MCF 10A (cell line): ENCODE measurements around the gene NLRC5. TPM values are rescaled to one million over a fixed set of nuclear protein-coding genes. Genes with fewer than 3 reads are reported as not detected.

Source experiments
- BruUV-seq: library from RNA; stranded (reverse); fragments of 400-500 nt; replicated peaks from 2 replicates; lab custom pipeline; 2021; lab: Mats Ljungman, UMichigan
- CTCF ChIA-PET: fragments of 300-600 bp; sonication (Branson Sonifier 250); formaldehyde crosslinking; extraction: SDS; loops from one replicate; lab custom pipeline; 2021; ENCODE audit warnings: antibody characterized with exemption, inconsistent platforms; lab: Yijun Ruan, JAX
- POLR2A ChIA-PET: fragments of 300-600, 350-650 bp; sonication (Branson Sonifier 250); formaldehyde crosslinking; extraction: SDS; loops from one replicate; lab custom pipeline; 2020; ENCODE audit warnings: antibody characterized with exemption, inconsistent platforms; lab: Yijun Ruan, JAX
- DNase-seq: peaks from one replicate; pipeline ENCODE4 v3.0.0-alpha.2; 2018; ENCODE audit not compliant: unreplicated experiment
- H3K27ac Mint-ChIP-seq: one replicate; pipeline ENCODE4 v1.8.0; 2022; ENCODE audit warnings: mild to moderate bottlenecking, low read depth, mixed read lengths; ENCODE audit not compliant: unreplicated experiment
- H3K27me3 Mint-ChIP-seq: one replicate; pipeline ENCODE4 v1.8.0; 2022; ENCODE audit warnings: mixed read lengths; ENCODE audit not compliant: insufficient read depth, unreplicated experiment
- H3K36me3 Mint-ChIP-seq: one replicate; pipeline ENCODE4 v1.8.0; 2022; ENCODE audit warnings: mild to moderate bottlenecking, moderate library complexity, mixed read lengths; ENCODE audit not compliant: insufficient read depth, unreplicated experiment
- H3K4me1 Mint-ChIP-seq: one replicate; pipeline ENCODE4 v1.8.0; 2022; ENCODE audit warnings: mixed read lengths; ENCODE audit not compliant: insufficient read depth, unreplicated experiment
- H3K4me3 Mint-ChIP-seq: one replicate; pipeline ENCODE4 v1.8.0; 2022; ENCODE audit warnings: mild to moderate bottlenecking, moderate library complexity, mixed read lengths; ENCODE audit not compliant: unreplicated experiment
- H3K9me3 Mint-ChIP-seq: one replicate; pipeline ENCODE4 v1.8.0; 2022; ENCODE audit warnings: mixed read lengths; ENCODE audit not compliant: unreplicated experiment
- intact Hi-C: fragments of 100-400 bp; cut with micrococcal nuclease; formaldehyde crosslinking; loops from 2 replicates; pipeline ENCODE4 v1.14.1; 2022
- total RNA-seq: library from RNA; stranded (reverse); gene quantifications from 2 replicates; pipeline ENCODE4 v1.2.3, GENCODE V29; 2022
- TF ChIP-seq, protein P1 (sequence below): fragments of 200-600 bp; IDR thresholded peaks from one replicate; pipeline ENCODE4 v1.8.0; 2022; ENCODE audit warnings: antibody characterized with exemption, mild to moderate bottlenecking; ENCODE audit not compliant: unreplicated experiment

NLRC5 gene
- total RNA-seq, 1 experiment from 2014 or later: 8.0 TPM

- TF ChIP-seq, protein P1, sequence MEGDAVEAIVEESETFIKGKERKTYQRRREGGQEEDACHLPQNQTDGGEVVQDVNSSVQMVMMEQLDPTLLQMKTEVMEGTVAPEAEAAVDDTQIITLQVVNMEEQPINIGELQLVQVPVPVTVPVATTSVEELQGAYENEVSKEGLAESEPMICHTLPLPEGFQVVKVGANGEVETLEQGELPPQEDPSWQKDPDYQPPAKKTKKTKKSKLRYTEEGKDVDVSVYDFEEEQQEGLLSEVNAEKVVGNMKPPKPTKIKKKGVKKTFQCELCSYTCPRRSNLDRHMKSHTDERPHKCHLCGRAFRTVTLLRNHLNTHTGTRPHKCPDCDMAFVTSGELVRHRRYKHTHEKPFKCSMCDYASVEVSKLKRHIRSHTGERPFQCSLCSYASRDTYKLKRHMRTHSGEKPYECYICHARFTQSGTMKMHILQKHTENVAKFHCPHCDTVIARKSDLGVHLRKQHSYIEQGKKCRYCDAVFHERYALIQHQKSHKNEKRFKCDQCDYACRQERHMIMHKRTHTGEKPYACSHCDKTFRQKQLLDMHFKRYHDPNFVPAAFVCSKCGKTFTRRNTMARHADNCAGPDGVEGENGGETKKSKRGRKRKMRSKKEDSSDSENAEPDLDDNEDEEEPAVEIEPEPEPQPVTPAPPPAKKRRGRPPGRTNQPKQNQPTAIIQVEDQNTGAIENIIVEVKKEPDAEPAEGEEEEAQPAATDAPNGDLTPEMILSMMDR: no peak
- BruUV-seq: no TSS peak
- intact Hi-C loops: no loop called here
- peaks cover 4% of the 10 kb centered on the region for H3K4me1 Mint-ChIP-seq
- H3K27me3 Mint-ChIP-seq: peaks cover 22% of the 10 kb centered on the region
- DNase-seq: no peak
- ChIA-PET CTCF (interaction anchor here (0.6 kb wide), 1 partner anchor 518 kb away, joined by 3 read pairs; no protein-coding TSS in a partner anchor), POLR2A (interaction anchor here (1.3 kb wide), 1 partner anchor 41 kb away, joined by 3 read pairs; no protein-coding TSS in a partner anchor)
- H3K27ac Mint-ChIP-seq: no peak overlapping the region
- H3K9me3 Mint-ChIP-seq: no peaks in the 10 kb centered on the region
- H3K4me3 Mint-ChIP-seq: no peak overlapping the region
- no peaks in the 10 kb centered on the region for H3K36me3 Mint-ChIP-seq
Observed at GRCh38 chr16:56974549-56975300, 14.6 kb upstream of the NLRC5 start.

GRCh38 chr16:56975714-56976113 is 13.6 kb upstream of the NLRC5 start:
- Mint-ChIP-seq H3K36me3 (no peaks in the 10 kb centered on the region), H3K4me3 (no peak overlapping the region), H3K27ac (no peak overlapping the region), H3K4me1 (peaks cover 4% of the 10 kb centered on the region), H3K27me3 (peaks cover 22% of the 10 kb centered on the region), H3K9me3 (no peaks in the 10 kb centered on the region)
- ChIA-PET CTCF (interaction anchor here (0.6 to 0.9 kb wide), 2 partner anchors 108 to 517 kb away, joined by 3 to 4 read pairs; no protein-coding TSS in a partner anchor), POLR2A (interaction anchor here (1.3 kb wide), 1 partner anchor 42 kb away, joined by 3 read pairs; no protein-coding TSS in a partner anchor)
- no TSS peak for BruUV-seq
- intact Hi-C loops: no loop called here
- DNase-seq: no peak
- TF ChIP-seq, protein P1: no peak

- Mint-ChIP-seq H3K9me3 (no peaks in the 10 kb centered on the region), H3K36me3 (no peaks in the 10 kb centered on the region), H3K4me3 (no peak overlapping the region), H3K4me1 (no peaks in the 10 kb centered on the region), H3K27me3 (peaks cover 13% of the 10 kb centered on the region), H3K27ac (no peak overlapping the region)
- TF ChIP-seq, protein P1: no peak
- intact Hi-C loops: no loop called here
- BruUV-seq: no TSS peak
- DNase-seq: no peak
- ChIA-PET POLR2A (interaction anchor here (0.7 to 0.9 kb wide), 3 partner anchors 27 to 323 kb away, joined by 3 to 4 read pairs (median 3); no protein-coding TSS in a partner anchor), CTCF (interaction anchor here (0.6 to 0.9 kb wide), 3 partner anchors 13 to 171 kb away, joined by 3 read pairs; no protein-coding TSS in a partner anchor)
Observed at GRCh38 chr16:56977216-56977615, 12.1 kb upstream of the NLRC5 start.

- H3K9me3 Mint-ChIP-seq: no peaks in the 10 kb centered on the region
- TF ChIP-seq, protein P1: no peak
- BruUV-seq: no TSS peak
- H3K4me3 Mint-ChIP-seq: no peak overlapping the region
- intact Hi-C loops: no loop called here
- no peak for DNase-seq
- no peaks in the 10 kb centered on the region for H3K4me1 Mint-ChIP-seq
- peaks cover 13% of the 10 kb centered on the region for H3K27me3 Mint-ChIP-seq
- ChIA-PET POLR2A (interaction anchor here (0.9 to 1.4 kb wide), 2 partner anchors 31 to 46 kb away, joined by 3 to 4 read pairs; partner anchors contain the start of gene HERPUD1), CTCF (interaction anchor here (0.6 to 0.9 kb wide), 3 partner anchors 13 to 30 kb away, joined by 3 read pairs; no protein-coding TSS in a partner anchor)
- H3K36me3 Mint-ChIP-seq: no peaks in the 10 kb centered on the region
- no peak overlapping the region for H3K27ac Mint-ChIP-seq
Observed at GRCh38 chr16:56977823-56978430, 11.4 kb upstream of the NLRC5 start.
